ENCODE data around the gene LIN54.

DNA sequence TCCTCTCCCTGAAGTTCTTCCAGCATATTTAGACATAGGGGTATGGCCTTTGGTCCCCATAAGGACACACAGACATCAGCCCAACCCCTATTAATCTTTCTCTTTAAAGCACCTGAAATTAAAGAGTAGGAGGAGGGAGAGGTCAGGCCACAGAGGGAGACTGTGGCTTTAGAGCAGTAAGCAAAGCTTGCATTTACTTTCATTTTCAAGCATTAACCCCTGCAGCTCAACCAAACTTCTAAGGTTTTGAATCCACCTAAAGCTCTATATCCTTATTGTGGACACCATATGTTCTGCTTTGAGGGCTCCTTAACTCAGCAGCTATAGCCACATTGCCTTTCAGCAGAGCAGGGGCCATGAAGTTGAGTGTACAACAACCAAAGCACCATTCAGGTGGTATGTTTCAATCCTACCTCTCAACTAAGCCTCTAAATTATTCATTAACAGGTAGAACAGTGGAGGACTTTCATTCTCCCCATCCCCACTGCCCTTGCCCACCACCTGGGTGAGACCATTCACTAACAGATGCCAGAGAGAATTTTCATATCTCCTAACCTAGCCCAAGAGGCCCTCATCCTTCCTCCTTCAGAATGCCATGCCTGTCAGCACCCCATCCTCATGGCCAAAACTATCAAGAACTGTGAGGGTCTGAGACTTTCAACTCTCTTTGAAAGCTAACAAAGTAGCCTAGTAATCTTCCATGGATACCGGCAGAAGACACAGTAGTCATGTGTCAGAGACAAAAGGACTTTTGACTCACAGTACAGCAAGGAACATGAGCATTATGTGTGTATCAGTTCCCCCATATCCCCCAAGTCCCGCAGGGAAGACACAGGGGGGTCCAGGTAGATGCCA is 20.8 kb downstream of the LIN54 start:
- TF ChIP-seq, protein P1, sequence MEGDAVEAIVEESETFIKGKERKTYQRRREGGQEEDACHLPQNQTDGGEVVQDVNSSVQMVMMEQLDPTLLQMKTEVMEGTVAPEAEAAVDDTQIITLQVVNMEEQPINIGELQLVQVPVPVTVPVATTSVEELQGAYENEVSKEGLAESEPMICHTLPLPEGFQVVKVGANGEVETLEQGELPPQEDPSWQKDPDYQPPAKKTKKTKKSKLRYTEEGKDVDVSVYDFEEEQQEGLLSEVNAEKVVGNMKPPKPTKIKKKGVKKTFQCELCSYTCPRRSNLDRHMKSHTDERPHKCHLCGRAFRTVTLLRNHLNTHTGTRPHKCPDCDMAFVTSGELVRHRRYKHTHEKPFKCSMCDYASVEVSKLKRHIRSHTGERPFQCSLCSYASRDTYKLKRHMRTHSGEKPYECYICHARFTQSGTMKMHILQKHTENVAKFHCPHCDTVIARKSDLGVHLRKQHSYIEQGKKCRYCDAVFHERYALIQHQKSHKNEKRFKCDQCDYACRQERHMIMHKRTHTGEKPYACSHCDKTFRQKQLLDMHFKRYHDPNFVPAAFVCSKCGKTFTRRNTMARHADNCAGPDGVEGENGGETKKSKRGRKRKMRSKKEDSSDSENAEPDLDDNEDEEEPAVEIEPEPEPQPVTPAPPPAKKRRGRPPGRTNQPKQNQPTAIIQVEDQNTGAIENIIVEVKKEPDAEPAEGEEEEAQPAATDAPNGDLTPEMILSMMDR (conservative IDR thresholded peaks at IDR 0.05; ENCODE audit: low read length) = no peak
- TF ChIP-seq EZH2phosphoT487 (IDR thresholded peaks at IDR 0.05; ENCODE audit: borderline replicate concordance) = no peak
